NCI-H748 treated with DMSO at 0.1 percent for 48 hours (cell line): ENCODE results near the gene ERVH48-1.
"Not testable (repeated sequence)": the region's sequence is repeated elsewhere in the genome, so short reads cannot be mapped to it uniquely, and the experiment has no call there.

Experiments used
- DNase-seq: peaks from one replicate; lab custom pipeline; 2025; lab: John Stamatoyannopoulos, UW

The ERVH48-1 gene

DNA sequence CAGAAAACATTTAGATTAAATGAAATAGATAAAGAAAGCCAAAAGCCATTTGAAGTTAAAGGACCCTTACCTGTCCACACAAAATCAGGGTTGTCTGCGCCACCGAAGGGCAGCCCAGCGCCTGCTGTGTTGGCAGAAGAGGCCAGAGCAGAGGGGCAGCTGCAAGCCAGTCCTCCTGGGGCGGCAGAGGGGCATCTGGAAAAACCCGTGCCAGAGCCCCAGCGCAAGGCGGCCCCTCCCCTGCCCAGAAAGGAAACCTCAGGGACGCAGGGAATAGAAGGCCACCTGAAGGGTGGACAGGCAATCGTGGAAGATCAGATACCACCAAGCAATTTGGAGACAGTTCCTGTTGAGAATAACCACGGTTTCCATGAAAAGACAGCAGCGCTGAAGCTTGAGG is 21.6 kb downstream of the ERVH48-1 start:
- no peak for DNase-seq

DNA sequence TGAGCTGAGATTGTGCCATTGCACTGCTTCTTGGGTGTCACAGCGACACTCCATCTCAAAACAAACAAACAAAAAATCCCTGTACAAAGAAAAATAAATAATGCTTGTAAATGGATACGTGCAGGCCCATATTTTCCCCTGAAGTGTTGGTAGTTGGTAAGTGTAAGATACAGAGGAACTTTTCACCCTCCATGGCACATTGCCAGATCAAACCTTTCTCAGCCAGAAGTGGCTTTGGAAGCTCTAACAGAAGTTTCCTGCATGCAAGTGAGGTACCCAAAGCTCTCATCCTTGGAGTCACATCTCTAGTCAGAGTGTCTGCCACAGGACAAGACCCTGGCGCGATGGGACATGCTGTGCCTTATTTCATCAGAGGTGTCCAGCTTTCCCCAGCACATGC is 25.0 kb downstream of the ERVH48-1 start:
- DNase-seq, result no peak

DNA sequence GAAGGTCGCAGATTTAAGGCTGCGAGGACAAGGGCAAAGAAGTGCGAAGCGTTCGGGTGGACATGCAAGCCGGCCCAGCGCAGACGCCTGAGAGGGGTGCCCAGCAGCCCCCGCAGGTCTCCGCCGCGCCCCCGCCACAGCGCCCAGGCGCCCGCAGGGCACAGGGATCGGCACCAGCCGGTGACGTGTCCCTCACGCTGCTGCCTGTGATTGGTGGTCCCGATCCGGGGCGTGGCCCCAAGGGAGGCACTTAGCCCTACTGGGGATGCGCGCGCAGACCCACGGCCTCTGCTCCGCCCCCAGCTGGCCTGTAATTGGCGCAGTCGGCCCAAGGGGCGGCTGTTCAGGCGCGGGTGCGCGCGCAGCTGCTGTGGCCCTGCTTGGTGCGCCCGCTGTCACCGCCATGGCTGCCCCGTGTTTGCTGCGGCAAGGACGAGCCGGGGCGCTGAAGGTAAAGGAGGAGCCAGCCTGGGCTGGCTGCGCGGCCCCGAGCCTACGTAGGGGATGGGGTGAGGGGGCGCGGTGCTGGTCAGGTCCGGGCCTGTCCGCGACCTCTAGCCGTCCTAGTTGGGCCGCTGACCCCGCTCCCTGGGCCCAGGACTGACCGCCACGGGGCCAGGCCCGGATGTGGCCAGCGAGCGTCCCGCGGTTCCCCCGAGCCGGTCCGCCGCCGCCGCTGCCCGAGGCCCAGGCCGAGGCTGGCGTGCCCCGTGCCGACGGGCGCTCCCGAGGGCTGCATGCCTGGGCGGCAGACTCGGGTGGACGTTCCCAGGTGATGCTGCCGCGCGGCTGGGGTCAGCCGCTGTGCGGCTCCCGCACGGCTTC is 32.3 kb downstream of the ERVH48-1 start, which contains the start of gene NDUFV3:
Gene NDUFV3, plus strand, starts transcription at position 379 of the 825 bp plus-strand sequence. Its CDS starts 25 bp downstream, at position 404.
- peak; percentile 92 for DNase-seq

DNA sequence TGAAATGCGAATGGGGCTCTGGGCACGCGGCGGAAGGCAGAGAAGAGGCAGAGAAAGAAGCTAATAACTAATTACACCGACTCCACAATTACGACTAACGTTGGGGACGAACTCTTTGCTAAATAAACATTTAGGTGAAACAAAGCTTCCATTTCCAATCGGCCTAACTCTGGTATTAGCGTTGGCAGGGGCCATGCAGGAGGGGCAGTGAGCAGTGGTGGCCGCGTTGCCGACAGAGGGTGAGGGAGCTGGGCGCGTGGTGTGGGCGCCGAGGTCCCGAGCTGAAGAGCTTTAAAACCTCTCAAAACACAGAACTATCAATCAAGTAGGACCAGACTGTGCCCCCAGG is 32.9 kb downstream of the ERVH48-1 start:
- DNase-seq, result no peak

DNA sequence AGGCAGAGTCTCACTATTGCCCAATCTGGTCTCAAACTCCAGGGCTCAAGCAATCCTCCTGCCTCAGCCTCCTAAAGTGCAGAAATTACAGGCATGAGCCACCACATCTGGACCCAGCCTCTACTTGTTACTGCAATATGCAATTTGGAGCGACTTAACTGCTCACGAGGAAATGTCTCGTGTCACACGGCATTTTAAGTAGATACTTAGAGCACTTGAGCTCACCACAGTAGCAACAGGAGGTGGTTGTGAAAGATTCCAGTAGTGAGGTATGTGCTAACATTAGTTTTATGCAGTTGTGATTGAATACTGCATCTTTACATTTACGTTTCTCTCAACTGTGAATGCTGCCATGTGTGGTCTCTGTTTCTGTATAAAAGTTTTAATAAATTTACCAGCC is 38.1 kb downstream of the ERVH48-1 start:
- no peak for DNase-seq

DNA sequence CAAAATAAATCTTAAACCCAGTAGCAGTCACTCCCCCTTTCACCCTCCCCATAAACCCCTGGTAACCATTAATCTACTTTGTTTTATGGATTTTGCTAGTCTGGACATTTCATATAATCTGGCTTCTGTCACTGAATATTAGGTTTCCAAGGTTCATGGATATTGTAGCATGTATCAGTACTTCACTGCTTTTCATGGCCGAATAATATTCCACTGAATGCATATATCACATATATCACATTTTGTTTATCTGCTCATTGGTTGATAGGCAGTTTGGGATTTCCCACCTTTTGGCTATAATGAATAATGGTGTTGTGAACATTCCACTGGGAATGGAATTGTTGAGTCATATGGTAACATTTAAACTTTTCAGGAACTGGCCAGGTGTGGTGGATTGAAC is 41.5 kb downstream of the ERVH48-1 start:
- no peak for DNase-seq

DNA sequence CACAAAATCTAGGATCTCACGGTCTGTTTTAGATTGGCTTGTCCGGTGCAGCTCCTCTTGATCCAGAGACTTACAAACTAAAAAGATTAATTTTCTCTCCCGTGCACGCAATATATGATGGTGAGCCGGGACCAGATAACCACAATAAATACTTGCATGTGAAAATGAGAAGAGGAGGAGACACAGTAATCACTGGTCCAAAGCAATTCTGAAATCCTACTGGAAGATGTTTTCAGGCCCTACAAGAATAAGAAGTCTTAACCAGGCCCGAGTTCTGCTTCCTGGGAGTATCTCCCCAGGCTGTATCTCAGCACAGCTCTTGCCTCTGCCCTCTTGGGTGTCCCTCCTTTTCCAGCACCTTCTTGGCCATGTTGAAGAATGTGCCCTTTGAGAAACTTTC is 45.1 kb downstream of the ERVH48-1 start:
- DNase-seq, result no peak

DNA sequence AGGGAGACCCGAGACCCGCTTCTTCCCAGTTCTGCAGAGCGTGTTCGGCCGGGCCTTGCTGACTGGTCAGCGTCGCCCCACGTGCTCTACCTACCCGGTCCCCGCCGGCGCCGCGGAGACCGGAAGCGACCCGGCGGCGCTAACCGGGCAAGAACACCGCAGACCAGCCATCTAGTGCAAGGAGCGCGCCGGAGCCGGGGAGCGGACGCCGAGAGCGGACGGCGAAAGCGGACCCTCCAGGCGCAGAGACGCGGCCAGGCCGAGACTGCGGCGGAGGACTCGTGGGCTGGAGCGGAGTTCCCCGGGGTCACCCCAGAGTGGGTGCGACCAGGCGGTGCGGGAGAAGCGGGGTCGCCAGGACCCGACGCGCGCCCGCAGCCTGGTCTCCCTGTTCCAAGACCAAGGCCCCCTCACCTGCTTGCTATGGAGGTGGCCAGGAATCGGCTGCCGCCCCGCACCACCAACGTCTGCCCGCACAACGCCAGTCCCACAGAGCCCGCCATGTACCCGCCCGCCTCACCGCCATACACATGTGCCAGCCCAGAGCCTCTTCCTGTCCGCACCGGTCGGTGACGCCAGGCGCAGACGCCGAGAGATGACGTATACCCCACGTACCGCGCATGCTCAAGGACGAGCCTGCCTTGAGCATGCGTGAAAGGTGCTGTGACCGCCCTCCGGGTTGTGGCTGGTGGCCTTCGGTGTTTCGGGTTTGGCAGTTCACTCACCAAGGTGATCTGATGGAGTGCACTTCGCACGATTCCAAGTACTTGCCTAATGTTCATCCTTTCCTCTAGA is 46.2 kb downstream of the ERVH48-1 start, which contains the start of gene WDR4:
Gene WDR4, minus strand, starts transcription at position 547 of the 795 bp plus-strand sequence. Its CDS starts 44 bp downstream, at position 503.
- DNase-seq, result peak; percentile 87

DNA sequence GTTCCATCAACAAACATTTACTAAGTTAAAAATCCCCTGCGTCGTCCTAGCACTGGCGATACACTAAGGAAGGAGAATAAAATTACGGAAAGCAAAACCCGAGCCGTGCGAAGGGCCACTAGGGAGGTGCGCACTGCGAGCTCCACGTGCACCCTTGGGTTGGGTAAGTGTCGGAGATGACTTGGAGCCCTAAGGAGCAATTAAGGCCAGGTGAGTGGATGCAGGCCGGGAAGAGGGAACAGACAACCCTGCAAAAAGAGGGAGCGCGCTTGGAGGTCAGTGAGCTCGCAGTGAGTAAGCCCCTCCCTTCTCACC is 46.8 kb downstream of the ERVH48-1 start:
- DNase-seq, result no peak

DNA sequence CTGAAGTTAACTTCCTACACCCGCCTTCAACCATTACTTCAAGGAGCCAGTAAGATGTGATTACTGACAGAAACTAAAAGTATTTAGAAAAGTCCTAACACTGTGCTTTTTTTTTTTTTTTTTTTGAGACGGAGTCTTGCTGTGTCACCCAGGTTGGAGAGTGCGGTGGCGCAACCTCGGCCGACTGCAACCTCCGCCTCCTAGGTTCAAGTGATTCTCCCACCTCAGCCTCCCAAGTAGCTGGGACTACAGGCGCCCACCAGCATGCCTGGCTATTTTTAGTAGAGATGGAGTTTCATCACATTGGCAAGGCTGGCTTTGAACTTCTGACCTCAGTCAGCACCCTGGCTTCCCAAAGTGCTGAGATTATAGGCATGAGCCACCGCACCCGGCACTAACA is 49.6 kb downstream of the ERVH48-1 start:
- not testable (repeated sequence) for DNase-seq

DNA sequence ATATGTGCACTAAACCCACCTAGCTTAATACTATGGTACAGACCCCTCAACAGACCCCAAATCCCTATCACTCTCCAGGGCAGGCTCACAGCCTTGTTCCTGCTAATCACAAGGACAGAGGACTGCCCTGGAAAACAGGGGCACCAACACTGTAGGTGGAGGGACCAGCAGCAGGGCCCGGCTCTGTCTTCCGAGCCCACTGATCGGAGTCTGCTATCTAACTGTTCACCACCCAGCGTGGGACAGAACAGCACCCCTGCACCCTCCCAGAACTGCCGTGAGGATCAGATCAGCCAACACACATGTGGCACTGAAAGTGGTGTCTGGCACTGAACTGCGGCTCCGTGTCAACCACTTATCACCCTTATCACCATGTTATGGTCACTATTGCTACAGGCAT is 52.3 kb downstream of the ERVH48-1 start:
- no peak for DNase-seq

DNA sequence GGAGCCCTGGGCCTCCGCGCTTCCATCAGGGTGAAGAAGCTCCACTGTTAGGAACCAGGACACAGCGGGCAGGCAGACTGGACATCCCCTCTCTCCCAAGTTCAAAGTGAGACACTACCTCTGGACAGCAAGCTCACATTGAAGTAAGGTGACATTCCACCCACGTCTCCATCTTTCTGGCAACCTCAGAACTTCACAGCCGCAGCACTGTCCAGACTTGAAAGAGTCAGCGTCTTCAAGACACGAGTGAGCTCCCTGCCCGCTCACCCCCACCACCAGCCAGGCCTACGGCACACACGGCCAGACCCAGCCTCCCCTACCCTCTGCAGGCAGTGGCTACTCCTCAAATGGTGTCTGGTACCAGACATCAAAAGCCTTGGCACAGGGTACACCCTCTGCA is 57.2 kb downstream of the ERVH48-1 start:
- DNase-seq, result no peak
